GM12892 (cell line): ENCODE results near the gene SORBS2.

Experiments
- POLR2A ChIP-seq: IDR thresholded peaks from 2 replicates; pipeline ENCODE4 v1.6.1; 2011; ENCODE audit warnings: low read depth, low read length, control low read depth
- POLR2AphosphoS5 ChIP-seq: IDR thresholded peaks from 2 replicates; pipeline ENCODE4 v1.6.1; 2011; ENCODE audit warnings: low read depth, low read length, control low read depth
- TAF1 ChIP-seq: IDR thresholded peaks from 2 replicates; pipeline ENCODE4 v1.6.1; 2011; ENCODE audit warnings: low read depth, mild to moderate bottlenecking, control low read depth, low read length, borderline replicate concordance

- TF ChIP-seq TAF1 (no peak), POLR2AphosphoS5 (no peak), POLR2A (no peak)
Observed at GRCh38 chr4:185708348-185708747, 103.6 kb downstream of the SORBS2 start.
